ENCODE measurements around the gene KAT2A.
A peak's percentile ranks its signal among the peaks of the same experiment; 100 is the strongest.

KAT2A gene

GRCh38 chr17:42135151-42135550 is 14.0 kb upstream of the KAT2A start (continued):
- TF ChIP-seq KLF7 (tag by site-specific recombination; IDR thresholded peaks at IDR 0.05; ENCODE audit: borderline replicate concordance): no peak

GRCh38 chr17:42133461-42134041 is 12.4 kb upstream of the KAT2A start:
- TF ChIP-seq KLF9 (tag by site-specific recombination; IDR thresholded peaks at IDR 0.05; ENCODE audit: low read depth) (peak; percentile 49; the same call in 1 of the 2 replicates), ZNF324 (tag by site-specific recombination; IDR thresholded peaks at IDR 0.05) (0 out of 2 replicates have a peak, but pooled peaks have one; percentile 10), PRDM1 (tag by site-specific recombination; IDR thresholded peaks at IDR 0.05) (peak; percentile 83), ZNF394 (tag by site-specific recombination; IDR thresholded peaks at IDR 0.05; ENCODE audit: borderline replicate concordance) (0 out of 2 replicates have a peak, but pooled peaks have one; percentile 22), AEBP2 (tag by site-specific recombination; IDR thresholded peaks at IDR 0.05; ENCODE audit: borderline replicate concordance) (no peak), ZSCAN5A (tag by site-specific recombination; IDR thresholded peaks at IDR 0.05) (no peak), ZBTB17 (tag by site-specific recombination; IDR thresholded peaks at IDR 0.05) (peak; percentile 70; the same call in 1 of the 2 replicates), RBAK (tag by site-specific recombination; IDR thresholded peaks at IDR 0.05) (no peak), SP7 (tag by site-specific recombination; IDR thresholded peaks at IDR 0.05) (peak; percentile 33; the same call in 1 of the 2 replicates), ZNF366 (tag by site-specific recombination; conservative IDR thresholded peaks at IDR 0.05) (peak; percentile 40; the same call in 1 of the 2 replicates), ZIC2 (tag by site-specific recombination; IDR thresholded peaks at IDR 0.05) (peak; percentile 27; the same call in 1 of the 2 replicates), PRDM4 (tag by site-specific recombination; IDR thresholded peaks at IDR 0.05) (peak; percentile 29; the same call in 1 of the 2 replicates)
- ChIA-PET CTCF (interaction anchor here (1.3 to 2.7 kb wide), 6 partner anchors 13 to 394 kb away, joined by 3 to 9 read pairs (median 4); partner anchors contain the start of gene KAT2A), POLR2A (interaction anchor here (1.0 to 1.3 kb wide), 3 partner anchors 12 to 46 kb away, joined by 3 to 5 read pairs (median 5); partner anchors contain the start of genes KAT2A and RAB5C)
- Histone ChIP-seq H3K9me3 (ENCODE audit: control insufficient read depth, insufficient read depth, low read depth, low read length) (no peaks in the 10 kb centered on the region), H3K27ac (ENCODE audit: extremely low read depth, low read depth, low read length) (peak overlapping the region; percentile 13), H3K4me1 (ENCODE audit: control insufficient read depth, insufficient read depth, low read length) (peaks cover 28% of the 10 kb centered on the region), H3K4me3 (ENCODE audit: low read depth, low read length) (no peak overlapping the region), H3K36me3 (ENCODE audit: control insufficient read depth in 2 of 2, insufficient read depth in 1 of 2, low read length in 2 of 2) (peaks cover 13 to 62% of the 10 kb centered on the region in 2 experiments; a peak in 2 of 3 replicates)

GRCh38 chr17:42132941-42133340 is 11.8 kb upstream of the KAT2A start:
- POLR2A ChIA-PET: interaction anchor here (1.0 to 1.3 kb wide), 3 partner anchors 12 to 47 kb away, joined by 3 to 5 read pairs (median 5); partner anchors contain the start of genes KAT2A and RAB5C
- Histone ChIP-seq H3K4me3 (ENCODE audit: low read depth, low read length) (no peak overlapping the region), H3K27ac (ENCODE audit: extremely low read depth, low read depth, low read length) (peak overlapping the region; percentile 13; the same call in 1 of the 2 replicates), H3K36me3 (ENCODE audit: control insufficient read depth in 2 of 2, insufficient read depth in 1 of 2, low read length in 2 of 2) (peaks cover 18 to 69% of the 10 kb centered on the region in 2 experiments), H3K9me3 (ENCODE audit: control insufficient read depth, insufficient read depth, low read depth, low read length) (no peaks in the 10 kb centered on the region), H3K4me1 (ENCODE audit: control insufficient read depth, insufficient read depth, low read length) (peaks cover 28% of the 10 kb centered on the region)
- CTCF ChIA-PET: interaction anchor here (0.6 to 2.7 kb wide), 7 partner anchors 12 to 395 kb away, joined by 3 to 9 read pairs (median 4); partner anchors contain the start of gene KAT2A
- no peak for TF ChIP-seq ZNF398 (tag by site-specific recombination; IDR thresholded peaks at IDR 0.05)
- no peak for TF ChIP-seq ZNF138 (tag by site-specific recombination; IDR thresholded peaks at IDR 0.05; ENCODE audit: borderline replicate concordance)
- peak; percentile 99 for TF ChIP-seq PRDM4 (tag by site-specific recombination; IDR thresholded peaks at IDR 0.05)
- 0 out of 2 replicates have a peak, but pooled peaks have one; percentile 18 for TF ChIP-seq ZEB2 (tag by site-specific recombination; IDR thresholded peaks at IDR 0.05)
- no peak for TF ChIP-seq YY1 (tag by site-specific recombination; IDR thresholded peaks at IDR 0.05)
